GM12865 (cell line): ENCODE results near the gene ACAA2.
A peak's percentile ranks its signal among the peaks of the same experiment; 100 is the strongest.
"Not testable (repeated sequence)": the region's sequence is repeated elsewhere in the genome, so short reads cannot be mapped to it uniquely, and the experiment has no call there.

Experiments used
- DNase-seq: peaks from one replicate; pipeline ENCODE4 v3.0.0; 2010; ENCODE audit warnings: low read depth
- H3K4me3 ChIP-seq: 2 replicates; pipeline ENCODE4 v1.5.1; 2011; ENCODE audit warnings: mild to moderate bottlenecking, low read depth, low read length, control low read depth
- CTCF ChIP-seq: IDR thresholded peaks from 2 replicates; pipeline ENCODE4 v1.5.1; 2011; ENCODE audit warnings: low read length, control low read depth, low read depth, inconsistent platforms; ENCODE audit not compliant: insufficient read depth; ENCODE audit errors: missing control alignments

ACAA2 gene

GRCh38 chr18:49813069-49813318 lies 339 bp downstream of the ACAA2 start:
- peak overlapping the region; percentile 98 for H3K4me3 ChIP-seq
- TF ChIP-seq CTCF = no peak
- peak; percentile 66 for DNase-seq

DNA sequence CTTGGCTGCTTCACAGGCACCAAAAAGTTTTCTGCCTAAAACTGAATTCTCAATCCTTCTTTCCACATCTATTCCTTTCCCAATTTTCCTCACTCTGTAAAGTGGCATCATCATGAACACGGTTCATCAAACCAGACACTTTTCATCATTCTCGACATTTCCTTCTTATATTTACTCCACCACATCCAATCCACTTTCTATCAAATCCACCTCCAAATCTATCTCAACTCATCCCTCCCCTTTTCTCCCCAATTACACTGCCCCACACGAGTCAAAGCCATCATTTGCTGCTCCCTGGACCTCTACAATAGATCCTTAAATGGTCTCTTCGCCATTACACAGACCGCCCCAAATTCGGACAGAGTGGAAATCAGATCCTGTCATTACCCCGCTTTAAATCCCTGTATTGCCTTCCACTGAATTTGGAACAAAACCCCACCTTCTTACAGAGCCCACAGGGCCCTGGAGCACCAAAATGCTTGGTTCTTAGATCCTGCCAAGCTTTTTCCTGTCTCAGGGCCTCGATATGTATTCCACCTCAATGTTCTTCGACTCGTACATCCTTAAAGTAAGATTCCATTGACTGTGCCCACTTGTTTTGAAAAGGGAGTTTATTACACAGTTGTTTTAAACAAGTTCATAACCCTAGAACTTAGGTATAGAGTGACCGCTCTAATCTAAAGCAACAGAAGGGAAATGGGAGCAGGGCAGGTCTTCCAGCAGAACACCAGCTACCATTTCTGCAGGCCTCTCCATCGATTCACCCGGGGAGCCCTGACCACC lies 856 bp downstream of the ACAA2 start:
- no peak for TF ChIP-seq CTCF
- no peak for DNase-seq
- peak overlapping the region; percentile 98 for H3K4me3 ChIP-seq

- no peak for DNase-seq
- TF ChIP-seq CTCF = no peak
- H3K4me3 ChIP-seq = no peak overlapping the region
Measured at GRCh38 chr18:49811151-49811938, 2.0 kb downstream of the ACAA2 start.

GRCh38 chr18:49808553-49809191 lies 4.7 kb downstream of the ACAA2 start:
- not testable (repeated sequence) for H3K4me3 ChIP-seq, DNase-seq

- H3K4me3 ChIP-seq = no peak overlapping the region
Measured at GRCh38 chr18:49804096-49804495, 9.2 kb downstream of the ACAA2 start.

GRCh38 chr18:49802623-49803022 lies 10.7 kb downstream of the ACAA2 start:
- TF ChIP-seq CTCF = no peak
- no peak for DNase-seq
- no peak overlapping the region for H3K4me3 ChIP-seq

More at GRCh38 chr18:49804096-49804495, 9.2 kb downstream of the ACAA2 start:
- DNase-seq = no peak
- TF ChIP-seq CTCF = no peak

DNA sequence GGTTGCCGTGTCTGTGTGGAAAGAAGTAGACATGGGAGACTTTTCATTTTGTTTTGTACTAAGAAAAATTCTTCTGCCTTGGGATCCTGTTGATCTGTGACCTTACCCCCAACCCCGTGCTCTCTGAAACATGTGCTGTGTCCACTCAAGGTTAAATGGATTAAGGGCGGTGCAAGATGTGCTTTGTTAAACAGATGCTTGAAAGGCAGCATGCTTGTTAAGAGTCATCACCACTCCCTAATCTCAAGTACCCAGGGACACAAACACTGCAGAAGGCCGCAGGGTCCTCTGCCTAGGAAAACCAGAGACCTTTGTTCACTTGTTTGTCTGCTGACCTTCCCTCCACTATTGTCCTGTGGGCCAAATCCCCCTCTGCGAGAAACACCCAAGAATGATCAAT lies 12.8 kb downstream of the ACAA2 start:
- not testable (repeated sequence) for DNase-seq

GRCh38 chr18:49799806-49800205 lies 13.5 kb downstream of the ACAA2 start:
- not testable (repeated sequence) for H3K4me3 ChIP-seq, DNase-seq

More for the DNA sequence above, 12.8 kb downstream of the ACAA2 start:
- not testable (repeated sequence) for H3K4me3 ChIP-seq
